ENCODE data around the gene PTPRT. TPM values are rescaled to one million over a fixed set of nuclear protein-coding genes. Genes with fewer than 3 reads are reported as not detected.

Gene PTPRT
- polyA plus RNA-seq, 1 of the 3 experiments (the other 2 are of a cell fraction), result not detected

DNA sequence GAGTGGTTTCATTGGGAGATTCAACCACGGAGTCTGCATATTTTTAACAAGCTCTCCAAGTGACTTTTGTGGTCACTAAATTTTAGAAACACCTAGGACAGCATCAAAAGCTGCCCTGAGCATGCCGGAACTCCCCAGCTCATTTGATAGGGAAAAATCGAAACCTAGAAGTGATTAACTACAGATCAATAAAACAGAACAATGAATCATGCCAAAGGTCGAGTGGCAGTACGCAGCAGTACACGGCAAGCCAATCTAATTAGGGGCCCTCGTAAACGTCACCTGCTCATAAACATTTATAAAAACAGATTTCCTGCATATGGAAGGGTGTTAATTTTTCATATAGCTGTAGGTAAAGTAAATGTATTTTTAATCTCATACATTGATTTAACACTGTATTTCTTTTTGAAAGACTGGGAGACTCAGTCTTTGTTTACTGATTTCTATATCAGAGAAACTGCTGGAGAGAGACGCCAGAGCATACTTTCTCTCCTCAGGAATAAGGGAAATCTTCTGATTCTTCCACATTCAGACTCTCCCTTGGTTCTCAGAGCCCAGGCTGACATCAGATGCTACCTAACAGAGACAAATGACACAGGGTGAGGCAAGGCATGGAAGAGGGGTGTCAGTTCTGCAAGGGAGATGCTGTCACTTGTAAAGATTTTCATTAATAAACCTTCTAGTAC is 232.5 kb downstream of the PTPRT start (continued):
- TF ChIP-seq, protein P1, sequence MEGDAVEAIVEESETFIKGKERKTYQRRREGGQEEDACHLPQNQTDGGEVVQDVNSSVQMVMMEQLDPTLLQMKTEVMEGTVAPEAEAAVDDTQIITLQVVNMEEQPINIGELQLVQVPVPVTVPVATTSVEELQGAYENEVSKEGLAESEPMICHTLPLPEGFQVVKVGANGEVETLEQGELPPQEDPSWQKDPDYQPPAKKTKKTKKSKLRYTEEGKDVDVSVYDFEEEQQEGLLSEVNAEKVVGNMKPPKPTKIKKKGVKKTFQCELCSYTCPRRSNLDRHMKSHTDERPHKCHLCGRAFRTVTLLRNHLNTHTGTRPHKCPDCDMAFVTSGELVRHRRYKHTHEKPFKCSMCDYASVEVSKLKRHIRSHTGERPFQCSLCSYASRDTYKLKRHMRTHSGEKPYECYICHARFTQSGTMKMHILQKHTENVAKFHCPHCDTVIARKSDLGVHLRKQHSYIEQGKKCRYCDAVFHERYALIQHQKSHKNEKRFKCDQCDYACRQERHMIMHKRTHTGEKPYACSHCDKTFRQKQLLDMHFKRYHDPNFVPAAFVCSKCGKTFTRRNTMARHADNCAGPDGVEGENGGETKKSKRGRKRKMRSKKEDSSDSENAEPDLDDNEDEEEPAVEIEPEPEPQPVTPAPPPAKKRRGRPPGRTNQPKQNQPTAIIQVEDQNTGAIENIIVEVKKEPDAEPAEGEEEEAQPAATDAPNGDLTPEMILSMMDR (IDR thresholded peaks at IDR 0.05), result no peak
- TF ChIP-seq ELF1 (IDR thresholded peaks at IDR 0.05), result no peak
- TF ChIP-seq RFX5 (IDR thresholded peaks at IDR 0.05; ENCODE audit: low read length), result no peak
- TF ChIP-seq, protein P2, sequence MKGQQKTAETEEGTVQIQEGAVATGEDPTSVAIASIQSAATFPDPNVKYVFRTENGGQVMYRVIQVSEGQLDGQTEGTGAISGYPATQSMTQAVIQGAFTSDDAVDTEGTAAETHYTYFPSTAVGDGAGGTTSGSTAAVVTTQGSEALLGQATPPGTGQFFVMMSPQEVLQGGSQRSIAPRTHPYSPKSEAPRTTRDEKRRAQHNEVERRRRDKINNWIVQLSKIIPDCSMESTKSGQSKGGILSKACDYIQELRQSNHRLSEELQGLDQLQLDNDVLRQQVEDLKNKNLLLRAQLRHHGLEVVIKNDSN (IDR thresholded peaks at IDR 0.05; ENCODE audit: borderline replicate concordance, low read depth), result no peak
- no peak for TF ChIP-seq RAD21 (IDR thresholded peaks at IDR 0.05; ENCODE audit: low read length)

DNA sequence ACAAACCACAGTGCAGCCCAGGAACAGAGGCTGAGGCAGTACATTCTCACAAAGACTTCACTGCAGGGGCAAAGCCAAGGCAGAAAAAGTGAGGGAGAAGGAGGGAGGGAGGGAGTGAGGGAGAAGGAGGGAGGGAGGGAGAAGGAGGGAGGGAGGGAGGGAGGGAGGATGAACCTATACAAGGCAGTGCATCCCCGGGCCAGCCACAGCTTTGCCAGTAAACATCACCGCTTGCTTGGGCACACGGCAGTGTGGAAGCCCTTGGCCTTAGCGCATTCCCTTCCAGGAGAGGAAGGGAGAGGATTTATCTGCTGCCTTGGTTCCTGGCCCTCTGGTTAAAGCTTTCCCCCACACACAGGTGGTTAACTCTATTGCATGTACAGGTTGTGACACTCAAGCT is 234.0 kb downstream of the PTPRT start:
- H3K4me2 ChIP-seq, result no peak overlapping the region
- no peaks in the 10 kb centered on the region for H3K79me2 ChIP-seq (ENCODE audit: insufficient read depth)
- H3K4me1 ChIP-seq (ENCODE audit: control insufficient read depth in 1 of 2, insufficient read depth in 2 of 2, low read depth in 1 of 2, low read length in 1 of 2), result no peaks in the 10 kb centered on the region
- H3K27me3 ChIP-seq (ENCODE audit: insufficient read depth), result no peaks in the 10 kb centered on the region
- no peaks in the 10 kb centered on the region for H4K20me1 ChIP-seq (ENCODE audit: insufficient read depth)
- POLR2A ChIA-PET, result no interaction called here
- DNase-seq, result no peak
- CTCF ChIA-PET, result interaction anchor here (1.3 kb wide), 1 partner anchor 10 kb away, joined by 3 read pairs; no protein-coding TSS in a partner anchor
- H3F3A ChIP-seq (replicated peaks; ENCODE audit: insufficient read depth), result no peaks in the 10 kb centered on the region
- H2AFZ ChIP-seq (ENCODE audit: low read depth), result no peak overlapping the region
- no peaks in the 10 kb centered on the region for H3K9me3 ChIP-seq
- H3K9ac ChIP-seq, result no peak overlapping the region
- TF ChIP-seq GATA2 (CRISPR knock-in tag; IDR thresholded peaks at IDR 0.05) (no peak), RFX5 (IDR thresholded peaks at IDR 0.05; ENCODE audit: low read length) (no peak)
- H3K9me2 ChIP-seq, result no peaks in the 10 kb centered on the region
- no peak overlapping the region for H3K27ac ChIP-seq (ENCODE audit: low read depth in 2 of 2, low read length in 1 of 2)
- H3K4me3 ChIP-seq (ENCODE audit: low read depth in 2 of 2, low read length in 1 of 2), result no peak overlapping the region
- 10% methylated on average over 2 of the region's 4 CpGs for WGBS (ENCODE audit: low lambda C conversion rate)
- H3K36me3 ChIP-seq (replicated peaks in 1 of 2; ENCODE audit: control insufficient read depth in 1 of 2, insufficient read depth in 2 of 2, low read length in 1 of 2), result no peaks in the 10 kb centered on the region

DNA sequence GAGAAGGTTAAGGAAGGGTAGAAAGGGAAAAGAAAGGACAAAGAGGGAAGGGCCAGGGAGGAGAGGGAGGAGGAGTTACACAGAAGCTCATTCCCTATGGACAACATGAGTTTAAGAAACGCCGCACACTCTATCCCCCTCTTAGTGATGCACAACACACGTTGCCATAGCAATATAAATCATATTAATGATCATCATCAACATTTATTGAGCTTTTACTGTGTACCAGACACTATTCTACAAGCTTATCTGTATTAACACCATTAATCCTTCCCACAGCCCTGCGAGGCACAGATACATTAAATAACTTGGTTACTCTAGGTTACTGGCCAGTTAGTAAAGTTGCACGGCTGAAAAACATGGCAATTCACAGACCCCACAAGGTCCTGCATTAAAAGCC is 234.8 kb downstream of the PTPRT start:
- no peak overlapping the region for H3K27ac ChIP-seq (ENCODE audit: low read depth in 2 of 2, low read length in 1 of 2)
- DNase-seq, result no peak
- POLR2A ChIA-PET, result no interaction called here
- H3K9me3 ChIP-seq, result no peaks in the 10 kb centered on the region
- H2AFZ ChIP-seq (ENCODE audit: low read depth), result no peak overlapping the region
- TF ChIP-seq TAF1 (IDR thresholded peaks at IDR 0.05; ENCODE audit: borderline replicate concordance, low read depth, low read length) (no peak), GABPA (IDR thresholded peaks at IDR 0.05; ENCODE audit: low read depth) (no peak), FOXM1 (IDR thresholded peaks at IDR 0.05; ENCODE audit: low read depth) (no peak), SIN3A (IDR thresholded peaks at IDR 0.05; ENCODE audit: borderline replicate concordance, low read depth, low read length) (no peak), GATA2 (CRISPR knock-in tag; IDR thresholded peaks at IDR 0.05) (no peak), TCF12 (IDR thresholded peaks at IDR 0.05) (no peak), FOSL2 (IDR thresholded peaks at IDR 0.05; ENCODE audit: borderline replicate concordance, low read depth) (no peak), RCOR1 (IDR thresholded peaks at IDR 0.05; ENCODE audit: low read length) (no peak), RXRA (IDR thresholded peaks at IDR 0.05; ENCODE audit: borderline replicate concordance, low read depth) (no peak), SMC3 (IDR thresholded peaks at IDR 0.05; ENCODE audit: low read depth, low read length) (no peak), TEAD4 (IDR thresholded peaks at IDR 0.05; ENCODE audit: borderline replicate concordance, insufficient read depth) (no peak)
- TF ChIP-seq, protein P1 (IDR thresholded peaks at IDR 0.05), result no peak
- no peak overlapping the region for H3K4me2 ChIP-seq
- no peaks in the 10 kb centered on the region for H3K4me1 ChIP-seq (ENCODE audit: control insufficient read depth in 1 of 2, insufficient read depth in 2 of 2, low read depth in 1 of 2, low read length in 1 of 2)
- H3K9ac ChIP-seq, result no peak overlapping the region
- no peaks in the 10 kb centered on the region for H3K9me2 ChIP-seq
- no peaks in the 10 kb centered on the region for H3F3A ChIP-seq (replicated peaks; ENCODE audit: insufficient read depth)
- no peaks in the 10 kb centered on the region for H3K36me3 ChIP-seq (replicated peaks in 1 of 2; ENCODE audit: control insufficient read depth in 1 of 2, insufficient read depth in 2 of 2, low read length in 1 of 2)
- CTCF ChIA-PET, result interaction anchor here (1.3 kb wide), 1 partner anchor 11 kb away, joined by 3 read pairs; no protein-coding TSS in a partner anchor
- WGBS (ENCODE audit: low lambda C conversion rate), result 9% methylated on average over 5 of the region's 5 CpGs
- no peaks in the 10 kb centered on the region for H3K27me3 ChIP-seq (ENCODE audit: insufficient read depth)
- no peaks in the 10 kb centered on the region for H3K79me2 ChIP-seq (ENCODE audit: insufficient read depth)
- H3K4me3 ChIP-seq (ENCODE audit: low read depth in 2 of 2, low read length in 1 of 2), result no peak overlapping the region
- H4K20me1 ChIP-seq (ENCODE audit: insufficient read depth), result no peaks in the 10 kb centered on the region

Measured in SK-N-SH (cell line).